SH-SY5Y (cell line): ENCODE measurements around the gene ECI1.

Experiments
- GATA2 ChIP-seq: IDR thresholded peaks from 2 replicates; pipeline ENCODE4 v1.6.1; 2011; ENCODE audit warnings: mild to moderate bottlenecking, low read depth, low read length
- GATA3 ChIP-seq: IDR thresholded peaks from 2 replicates; pipeline ENCODE4 v1.6.1; 2011; ENCODE audit warnings: low read depth, mild to moderate bottlenecking, low read length, moderate library complexity

GRCh38 chr16:2267913-2268666 is 16.7 kb upstream of the ECI1 start, which contains the start of gene RNPS1:
- TF ChIP-seq GATA2 (no peak), GATA3 (no peak)
